ENCODE data around the gene UQCR10. TPM values are rescaled to one million over a fixed set of nuclear protein-coding genes. Genes with fewer than 3 reads are reported as not detected.

UQCR10 gene
- polyA plus RNA-seq, 3 donors from 2014 or later: 285 to 342 (median 286) TPM

- Mint-ChIP-seq H3K9me3 (no peaks in the 10 kb centered on the region), H3K4me3 (no peak overlapping the region), H3K36me3 (peaks cover 33 to 51% (median 37%) of the 10 kb centered on the region in 3 donors), H3K27ac (no peak overlapping the region), H3K4me1 (no peaks in the 10 kb centered on the region), H3K27me3 (ENCODE audit: low read depth in 3 of 3) (no peaks in the 10 kb centered on the region)
- DNase-seq: no peak
These were observed 37.8 kb downstream of the UQCR10 start for GRCh38 chr22:29804985-29805384.

DNA sequence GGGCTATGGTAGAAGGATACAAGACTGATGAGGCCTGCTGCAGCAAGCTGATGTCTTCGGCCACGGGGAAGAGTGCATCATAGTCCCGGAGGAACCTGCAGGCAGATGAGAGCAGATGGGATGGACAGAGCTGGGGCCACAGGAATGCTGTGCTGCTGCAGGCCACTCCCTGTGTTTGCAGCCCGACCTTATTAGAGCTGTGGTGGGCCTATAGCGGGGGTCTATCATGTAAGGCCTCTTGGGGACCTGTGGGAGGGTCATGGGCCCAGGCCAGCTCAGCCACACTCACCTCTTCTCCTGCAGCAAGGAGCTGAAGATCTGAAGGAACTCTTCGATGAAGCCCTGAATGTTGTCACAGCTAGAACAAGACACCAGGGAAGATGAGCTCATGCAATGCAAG is 39.0 kb downstream of the UQCR10 start:
- Mint-ChIP-seq H3K4me1 (no peaks in the 10 kb centered on the region), H3K27ac (peak overlapping the region in 1 of 6 donors; percentile 4), H3K9me3 (no peaks in the 10 kb centered on the region), H3K27me3 (ENCODE audit: low read depth in 3 of 3) (no peaks in the 10 kb centered on the region), H3K36me3 (peaks cover 28 to 46% (median 32%) of the 10 kb centered on the region in 3 donors), H3K4me3 (no peak overlapping the region)
- no peak for DNase-seq

- no peaks in the 10 kb centered on the region for H3K9me3 Mint-ChIP-seq
- H3K27ac Mint-ChIP-seq: peak overlapping the region in 1 of 6 donors; percentile 15
- no peaks in the 10 kb centered on the region for H3K27me3 Mint-ChIP-seq (ENCODE audit: low read depth in 3 of 3)
- no peak for DNase-seq
- H3K4me1 Mint-ChIP-seq: no peaks in the 10 kb centered on the region
- H3K4me3 Mint-ChIP-seq: no peak overlapping the region
- H3K36me3 Mint-ChIP-seq: peaks cover 31 to 66% (median 34%) of the 10 kb centered on the region in 3 donors
These were observed 43.0 kb downstream of the UQCR10 start for GRCh38 chr22:29810216-29810615.

DNA sequence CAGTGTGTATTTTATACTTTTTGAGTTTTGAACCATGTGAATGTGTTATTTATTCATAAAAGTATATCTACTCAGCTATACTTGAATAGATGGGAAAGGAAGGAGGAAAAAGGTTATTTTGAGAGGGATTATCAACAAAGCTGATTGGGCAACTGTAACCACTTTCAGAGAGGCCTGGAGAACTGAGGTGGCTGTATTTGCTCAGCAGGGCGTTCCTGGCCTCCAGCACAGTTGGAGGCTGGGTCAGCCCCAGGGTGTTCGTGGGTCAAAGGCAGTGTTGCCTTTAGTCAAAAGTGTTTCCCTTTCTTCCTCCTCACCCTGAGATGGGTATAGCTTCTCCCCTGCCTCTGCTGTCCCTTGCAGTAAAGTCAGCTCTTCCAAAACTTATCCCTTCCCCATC is 44.2 kb downstream of the UQCR10 start:
- H3K4me3 Mint-ChIP-seq: no peak overlapping the region
- H3K36me3 Mint-ChIP-seq: peaks cover 27 to 64% (median 29%) of the 10 kb centered on the region in 3 donors
- no peaks in the 10 kb centered on the region for H3K27me3 Mint-ChIP-seq (ENCODE audit: low read depth in 3 of 3)
- no peak overlapping the region for H3K27ac Mint-ChIP-seq
- no peaks in the 10 kb centered on the region for H3K9me3 Mint-ChIP-seq
- no peak for DNase-seq
- H3K4me1 Mint-ChIP-seq: no peaks in the 10 kb centered on the region

DNA sequence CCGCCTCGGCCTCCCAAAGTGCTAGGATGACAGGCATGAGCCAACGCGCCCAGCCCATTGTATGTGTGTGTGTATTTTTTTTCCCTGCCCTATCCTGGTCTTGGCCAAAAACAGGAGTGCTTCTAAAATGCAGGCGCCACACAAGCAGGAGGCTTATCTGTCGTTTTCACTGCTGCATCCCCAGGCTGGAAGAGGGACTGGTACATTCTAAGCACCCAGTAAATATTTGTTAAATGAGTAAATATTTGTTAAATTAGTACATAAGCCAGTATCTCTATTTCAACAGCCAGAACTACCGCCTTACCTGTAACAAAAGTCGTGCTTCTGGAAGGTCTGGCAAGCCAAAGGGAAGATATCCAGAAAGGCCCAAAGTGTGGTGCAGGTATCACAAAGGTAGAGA is 46.0 kb downstream of the UQCR10 start:
- Mint-ChIP-seq H3K4me1 (no peaks in the 10 kb centered on the region), H3K27ac (no peak overlapping the region), H3K36me3 (peaks cover 17 to 66% (median 31%) of the 10 kb centered on the region in 3 donors), H3K27me3 (ENCODE audit: low read depth in 3 of 3) (no peaks in the 10 kb centered on the region), H3K4me3 (no peak overlapping the region), H3K9me3 (no peaks in the 10 kb centered on the region)
- DNase-seq: no peak

DNA sequence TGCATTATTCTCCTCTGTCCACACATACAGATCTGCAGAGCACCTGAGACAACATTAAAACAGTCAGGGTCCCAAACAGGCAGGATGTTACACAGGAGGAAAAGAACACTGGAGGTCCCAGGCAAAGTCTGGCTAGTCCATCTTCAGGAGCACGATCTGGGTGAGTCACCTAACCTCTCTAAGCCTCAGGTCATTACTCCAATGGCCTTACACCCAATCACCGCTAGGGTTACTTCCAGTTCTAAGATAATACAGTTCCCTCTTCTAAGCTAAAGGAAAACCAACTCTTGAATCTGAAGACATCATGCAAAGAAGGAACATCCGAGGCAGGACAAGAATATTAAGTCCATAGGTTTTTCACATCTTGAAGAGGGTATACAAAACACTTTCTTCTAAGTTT is 46.4 kb downstream of the UQCR10 start:
- no peak for DNase-seq
- Mint-ChIP-seq H3K4me3 (no peak overlapping the region), H3K9me3 (no peaks in the 10 kb centered on the region), H3K27me3 (ENCODE audit: low read depth in 3 of 3) (no peaks in the 10 kb centered on the region), H3K36me3 (peaks cover 15 to 69% (median 33%) of the 10 kb centered on the region in 3 donors), H3K27ac (no peak overlapping the region), H3K4me1 (no peaks in the 10 kb centered on the region)

DNA sequence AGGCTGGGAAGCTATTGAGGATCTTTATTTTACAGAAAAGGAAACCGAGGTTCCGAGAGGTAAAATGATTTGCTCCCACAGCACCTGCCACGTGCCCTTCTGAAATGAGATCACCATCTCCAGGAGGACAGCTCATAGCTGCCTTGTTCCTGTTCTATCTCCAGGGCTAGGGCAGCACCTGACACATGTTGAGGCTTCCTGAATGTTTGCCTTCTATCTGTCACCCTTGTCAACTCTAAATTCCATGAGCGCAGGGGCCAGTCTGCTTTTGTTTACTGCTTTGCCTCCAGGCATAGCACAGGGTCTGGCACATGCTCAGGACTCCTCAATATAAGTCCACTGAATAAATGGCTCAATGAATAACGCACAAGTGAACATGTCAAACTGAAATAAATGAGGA is 46.8 kb downstream of the UQCR10 start:
- Mint-ChIP-seq H3K27me3 (ENCODE audit: low read depth in 3 of 3) (no peaks in the 10 kb centered on the region), H3K36me3 (peaks cover 15 to 72% (median 33%) of the 10 kb centered on the region in 3 donors), H3K9me3 (no peaks in the 10 kb centered on the region), H3K4me1 (no peaks in the 10 kb centered on the region), H3K27ac (no peak overlapping the region), H3K4me3 (no peak overlapping the region)
- no peak for DNase-seq

DNA sequence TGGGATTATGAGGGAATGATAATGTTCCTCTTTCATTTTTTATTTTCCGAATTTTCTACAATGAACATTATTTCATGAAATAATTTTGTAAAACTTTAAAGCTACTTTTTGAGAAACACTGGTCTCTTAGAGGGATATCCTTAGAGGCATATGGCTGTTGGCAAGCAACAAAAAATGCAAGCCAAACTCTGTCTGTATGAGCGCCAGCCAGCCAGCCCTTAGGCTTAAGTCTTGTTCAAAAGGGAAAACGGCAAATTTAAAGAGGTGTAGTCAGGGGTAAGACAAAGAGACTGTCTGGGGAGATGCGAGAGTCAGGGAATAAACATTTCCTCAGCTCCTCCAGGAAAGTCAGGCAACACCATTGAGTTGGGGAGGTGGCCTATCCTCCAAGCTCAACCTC is 48.4 kb downstream of the UQCR10 start:
- Mint-ChIP-seq H3K27ac (peak overlapping the region in 1 of 6 donors; percentile 14), H3K4me1 (no peaks in the 10 kb centered on the region), H3K4me3 (no peak overlapping the region), H3K27me3 (ENCODE audit: low read depth in 3 of 3) (no peaks in the 10 kb centered on the region), H3K36me3 (peaks cover 11 to 71% (median 33%) of the 10 kb centered on the region in 3 donors), H3K9me3 (no peaks in the 10 kb centered on the region)
- DNase-seq: no peak

DNA sequence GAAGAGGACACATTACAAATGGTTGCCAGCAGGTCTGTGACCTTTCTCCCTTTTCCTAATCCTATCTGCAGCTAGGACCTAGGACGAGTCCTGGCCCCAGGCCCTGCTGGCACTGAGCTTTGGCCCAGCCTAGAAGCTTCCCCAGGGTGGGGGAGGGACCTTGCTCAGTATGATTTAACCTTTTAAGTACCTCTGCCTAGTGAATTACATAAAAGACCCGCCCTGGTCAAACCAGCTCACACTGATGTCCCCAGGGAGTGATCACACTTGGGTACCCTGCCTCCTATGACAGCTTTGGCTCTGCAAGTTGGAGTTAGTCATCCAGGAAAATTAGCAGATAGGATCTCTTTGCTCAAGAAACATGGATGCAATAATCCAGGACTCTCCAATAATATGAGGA is 49.0 kb downstream of the UQCR10 start:
- no peak overlapping the region for H3K27ac Mint-ChIP-seq
- H3K36me3 Mint-ChIP-seq: peaks cover 11 to 69% (median 33%) of the 10 kb centered on the region in 3 donors

DNA sequence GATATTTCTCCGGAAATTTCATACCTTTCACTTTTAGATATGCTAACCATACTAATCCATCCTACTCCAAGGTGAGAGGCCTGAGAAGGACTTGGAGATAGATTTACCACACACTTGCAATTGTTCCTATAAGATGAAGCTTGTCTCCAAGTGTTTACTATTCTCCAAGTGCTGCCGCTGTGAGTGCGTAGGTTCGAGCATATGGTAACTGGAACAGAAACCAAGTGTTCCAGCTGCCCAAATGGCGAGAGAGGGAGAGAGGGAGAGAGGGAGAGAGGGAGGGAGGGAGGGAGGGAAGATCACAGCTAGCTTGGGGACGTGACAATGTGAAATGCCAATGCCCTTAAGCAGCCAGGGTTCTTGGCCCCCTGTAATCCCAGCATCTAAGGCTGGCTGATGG is 49.4 kb downstream of the UQCR10 start:
- no peak overlapping the region for H3K4me3 Mint-ChIP-seq
- no peaks in the 10 kb centered on the region for H3K27me3 Mint-ChIP-seq (ENCODE audit: low read depth in 3 of 3)
- H3K9me3 Mint-ChIP-seq: no peaks in the 10 kb centered on the region
- H3K27ac Mint-ChIP-seq: no peak overlapping the region
- H3K36me3 Mint-ChIP-seq: peaks cover 11 to 66% (median 32%) of the 10 kb centered on the region in 3 donors
- H3K4me1 Mint-ChIP-seq: no peaks in the 10 kb centered on the region
- no peak for DNase-seq

More for the DNA sequence above, 49.0 kb downstream of the UQCR10 start:
- DNase-seq: no peak
- Mint-ChIP-seq H3K4me3 (no peak overlapping the region), H3K27me3 (ENCODE audit: low read depth in 3 of 3) (no peaks in the 10 kb centered on the region), H3K4me1 (no peaks in the 10 kb centered on the region), H3K9me3 (no peaks in the 10 kb centered on the region)

- no peak for DNase-seq
- Mint-ChIP-seq H3K27me3 (ENCODE audit: low read depth in 3 of 3) (no peaks in the 10 kb centered on the region), H3K4me1 (no peaks in the 10 kb centered on the region), H3K4me3 (no peak overlapping the region), H3K27ac (peak overlapping the region in 1 of 6 donors; percentile 25), H3K36me3 (peaks cover 11 to 66% (median 31%) of the 10 kb centered on the region in 3 donors), H3K9me3 (no peaks in the 10 kb centered on the region)
These were observed 49.8 kb downstream of the UQCR10 start for GRCh38 chr22:29816980-29817379.

DNA sequence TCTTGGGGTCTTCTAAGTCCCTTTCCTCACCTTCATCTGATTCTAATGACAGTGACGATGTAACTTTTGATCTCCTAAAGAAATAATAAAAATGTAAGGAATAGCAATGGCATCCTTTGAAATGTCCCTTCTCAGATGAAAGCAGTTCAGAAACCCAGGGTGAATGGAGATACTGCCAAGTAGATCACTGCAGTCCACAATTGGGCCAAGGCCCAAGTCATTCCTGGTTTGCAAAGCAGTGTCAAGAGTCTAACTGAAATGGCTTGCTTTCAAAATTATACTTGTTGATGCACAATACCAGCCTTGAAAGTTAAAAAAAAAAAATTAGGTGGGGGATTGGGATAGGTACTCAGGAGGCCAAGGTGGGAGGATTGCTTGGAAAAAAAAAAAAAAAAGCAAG is 50.6 kb downstream of the UQCR10 start:
- DNase-seq: no peak
- H3K4me3 Mint-ChIP-seq: no peak overlapping the region
- peaks cover 12 to 66% (median 30%) of the 10 kb centered on the region in 3 donors for H3K36me3 Mint-ChIP-seq
- H3K4me1 Mint-ChIP-seq: no peaks in the 10 kb centered on the region
- no peaks in the 10 kb centered on the region for H3K27me3 Mint-ChIP-seq (ENCODE audit: low read depth in 3 of 3)
- H3K9me3 Mint-ChIP-seq: no peaks in the 10 kb centered on the region
- no peak overlapping the region for H3K27ac Mint-ChIP-seq

DNA sequence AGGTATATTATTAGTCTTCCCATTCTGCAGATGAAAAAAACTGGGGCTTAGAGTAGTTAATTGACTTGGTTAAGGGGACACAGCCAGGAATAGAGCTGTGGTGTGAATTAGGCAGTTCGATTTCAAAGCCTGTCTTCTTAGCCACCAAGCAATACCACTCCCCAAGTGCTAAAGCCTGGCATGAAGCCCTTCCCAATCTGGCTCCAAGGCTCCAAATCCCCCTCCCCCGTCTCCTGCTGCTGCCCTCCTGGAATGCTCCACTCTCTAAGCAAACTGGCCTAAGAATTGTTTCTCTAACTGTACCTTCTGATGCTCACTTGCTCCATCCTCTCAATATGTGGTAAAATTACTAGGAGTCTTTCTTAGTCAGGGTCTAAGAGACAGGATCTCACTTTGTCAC is 52.3 kb downstream of the UQCR10 start:
- no peak overlapping the region for H3K27ac Mint-ChIP-seq
- H3K27me3 Mint-ChIP-seq (ENCODE audit: low read depth in 3 of 3): peaks cover 0 to 2% (median 0%) of the 10 kb centered on the region in 3 donors
- no peaks in the 10 kb centered on the region for H3K9me3 Mint-ChIP-seq
- peaks cover 13 to 57% (median 34%) of the 10 kb centered on the region in 3 donors for H3K36me3 Mint-ChIP-seq
- no peak for DNase-seq
- no peaks in the 10 kb centered on the region for H3K4me1 Mint-ChIP-seq
- H3K4me3 Mint-ChIP-seq: no peak overlapping the region

Data from immature natural killer cell (primary cell).